Thyroid gland (tissue), 4 donors: ENCODE results near the gene POLR2A. TPM values are rescaled to one million over a fixed set of nuclear protein-coding genes. Genes with fewer than 3 reads are reported as not detected.
A peak's percentile ranks its signal among the peaks of the same experiment; 100 is the strongest.
"Not testable (repeated sequence)": the region's sequence is repeated elsewhere in the genome, so short reads cannot be mapped to it uniquely, and the experiment has no call there.

Experiments
- DNase-seq, 2 donors: peaks; one replicate each; pipeline ENCODE4 v3.0.0-alpha.2; 2019
- H3K27ac ChIP-seq, 3 donors: fragments of 200-600 bp; sonication (generic); 1 replicate in 2 of 3; 2 replicates in 1 of 3; pipeline ENCODE4 v1.5.1; 2016 to 2019; ENCODE audit warnings: mild to moderate bottlenecking in 1 of 3, moderate library complexity in 1 of 3
- H3K27me3 ChIP-seq: fragments of 200-600 bp; sonication (generic); one replicate; pipeline ENCODE4 v1.5.1; 2019
- H3K36me3 ChIP-seq, 2 donors: fragments of 200-600 bp; sonication (generic); one replicate each; pipeline ENCODE4 v1.5.1; 2016 to 2019
- H3K4me1 ChIP-seq, 2 donors: fragments of 200-600 bp; sonication (generic); one replicate each; pipeline ENCODE4 v1.5.1; 2017 to 2019
- H3K4me3 ChIP-seq, 3 donors: fragments of 200-600 bp; sonication (generic); replicated peaks in 1 of 3; 1 replicate in 2 of 3; 2 replicates in 1 of 3; pipeline ENCODE4 v1.5.1; 2016; ENCODE audit warnings: mild to moderate bottlenecking in 1 of 3
- H3K9me3 ChIP-seq: fragments of 200-600 bp; sonication (generic); one replicate; pipeline ENCODE4 v1.5.1; 2017
- CTCF ChIP-seq, 6 experiments: fragments of 200-600 bp in 3 of 6; fragments of 450-650 bp in 3 of 6; sonication (generic) in 3 of 6; IDR thresholded peaks; one replicate each; pipeline ENCODE4 v1.5.1; 2016 to 2019; ENCODE audit warnings: antibody characterized with exemption in 6 of 6, mild to moderate bottlenecking in 2 of 6, inconsistent platforms in 1 of 6, moderate library complexity in 1 of 6
- POLR2A ChIP-seq, 2 donors: fragments of 450-650 bp; IDR thresholded peaks; one replicate each; pipeline ENCODE4 v1.6.1; 2017; ENCODE audit warnings: antibody characterized with exemption in 2 of 2, mild to moderate bottlenecking in 2 of 2, moderate library complexity in 1 of 2
- WGBS, 2 donors: methylation state at CpG; one replicate each; pipeline ENCODE4 v1.1.5; 2017; 5-methylcytosine and 5-hydroxymethylcytosine counted together
- intact Hi-C: fragments of 100-400 bp; cut with DNase I; formaldehyde crosslinking; loops from one replicate; pipeline ENCODE4 v1.15.1; 2023
- total RNA-seq, 4 donors: library from RNA; depleted of rRNA; stranded (reverse); fragments of >200 nt; gene quantifications; one replicate each; pipeline ENCODE4 v1.2.3, GENCODE V29; 2016

POLR2A gene
- total RNA-seq, 4 donors from 2014 or later, result 47.6 to 125 (median 82.2) TPM

- Histone ChIP-seq H3K9me3 (no peaks in the 10 kb centered on the region), H3K27ac (peak within 1 kb of the TSS; percentile 100), H3K36me3 (no peaks in the 10 kb centered on the region), H3K4me3 (peak within 1 kb of the TSS; percentile 98 to 100 (median 99)), H3K27me3 (no peaks in the 10 kb centered on the region), H3K4me1 (peaks cover 45 to 70% of the 10 kb centered on the region in 2 donors)
- intact Hi-C loops, result loop anchor here (5.0 to 10.0 kb wide), 2 partner anchors 37 to 125 kb away; partner anchors contain the start of genes KCTD11 and TMEM95
- DNase-seq, result peak; percentile 57 to 62
- TF ChIP-seq CTCF (IDR thresholded peaks at IDR 0.05) (no peak), POLR2A (IDR thresholded peaks at IDR 0.05) (peak in 1 of 2 donors; percentile 72)
- WGBS, 2 donors, result 0 to 7% methylated on average over 5 to 26 of the region's 92 CpGs
Observed at GRCh38 chr17:7479213-7480088, 4.7 kb upstream of the POLR2A start, which contains the start of gene ZBTB4. Gene ZBTB4, minus strand, starts transcription at chr17:7479631. Its CDS starts 12,830 bp downstream, at chr17:7466801.

DNA sequence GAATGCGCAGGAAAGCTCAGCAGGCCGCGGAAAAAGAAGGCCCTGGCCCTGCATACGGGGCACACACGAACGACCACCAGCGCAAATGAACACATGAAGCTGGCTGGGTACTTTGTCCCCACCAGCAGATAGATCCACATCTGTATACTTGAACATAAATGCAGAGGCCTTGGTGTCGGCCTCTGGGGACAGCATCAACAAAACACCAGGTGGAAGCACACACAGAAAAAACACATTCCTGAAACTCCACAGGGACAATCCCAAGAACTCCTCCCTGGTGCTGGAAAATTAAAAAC lies 4.1 kb upstream of the POLR2A start:
- no peaks in the 10 kb centered on the region for H3K9me3 ChIP-seq
- WGBS, 2 donors, result 9 to 10% methylated on average over 4 to 8 of the region's 8 CpGs
- intact Hi-C loops, result loop anchor here (10.0 kb wide), 1 partner anchor 125 kb away; the partner anchor contains the start of genes KCTD11 and TMEM95

DNA sequence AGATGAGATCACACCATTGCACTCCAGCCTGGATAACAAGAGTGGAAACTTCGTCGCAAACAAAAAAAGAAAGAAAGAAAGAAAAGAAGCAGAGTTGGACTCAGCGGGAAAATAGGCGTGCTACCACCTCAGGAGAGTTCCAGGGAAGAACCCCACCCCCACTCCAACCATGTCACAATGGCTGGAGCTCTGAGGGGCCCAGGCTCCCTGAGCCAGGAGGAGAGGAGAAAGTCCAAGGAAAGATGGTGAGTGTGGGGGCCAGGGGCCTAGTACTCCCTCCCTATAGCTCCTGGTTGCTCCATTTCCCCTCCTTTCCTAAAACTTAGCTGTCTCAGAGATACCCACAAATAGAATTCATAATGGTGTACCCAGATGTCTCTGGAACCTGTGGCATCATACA lies 2.9 kb upstream of the POLR2A start, which contains the start of gene SLC35G6:
TSS of gene SLC35G6 (plus strand) at position 172 of the 400 bp plus-strand sequence. CDS start at position 243, 71 bp downstream.
- not testable (repeated sequence) for H3K4me3 ChIP-seq, DNase-seq, H3K27me3 ChIP-seq, H3K36me3 ChIP-seq, H3K9me3 ChIP-seq
- Histone ChIP-seq H3K27ac (peak within 1 kb of the TSS; percentile 100), H3K4me1 (peaks cover 43 to 62% of the 10 kb centered on the region in 2 donors)
- WGBS, 2 donors, result 87 to 91% methylated on average over 4 of the region's 4 CpGs
- intact Hi-C loops, result loop anchor here (10.0 kb wide), 1 partner anchor 126 kb away; the partner anchor contains the start of genes KCTD11 and TMEM95

More for the DNA sequence above, 4.1 kb upstream of the POLR2A start:
- no peak for DNase-seq
- Histone ChIP-seq H3K4me1 (peaks cover 42 to 64% of the 10 kb centered on the region in 2 donors), H3K36me3 (no peaks in the 10 kb centered on the region), H3K27ac (peak overlapping the region; percentile 100), H3K27me3 (no peaks in the 10 kb centered on the region), H3K4me3 (peak overlapping the region; percentile 37 to 100 (median 60))
- no peak for TF ChIP-seq POLR2A (IDR thresholded peaks at IDR 0.05)
- TF ChIP-seq CTCF (IDR thresholded peaks at IDR 0.05), result no peak

- H3K36me3 ChIP-seq, H3K4me3 ChIP-seq, H3K27me3 ChIP-seq, DNase-seq, H3K9me3 ChIP-seq: not testable (repeated sequence)
- Histone ChIP-seq H3K27ac (peak overlapping the region in 2 of 3 donors; percentile 98 to 99), H3K4me1 (peaks cover 43 to 62% of the 10 kb centered on the region in 2 donors)
- WGBS, 2 donors, result 93 to 97% methylated on average over 28 to 29 of the region's 31 CpGs
- intact Hi-C loops, result loop anchor here (10.0 kb wide), 1 partner anchor 127 kb away; the partner anchor contains the start of genes KCTD11 and TMEM95
Observed at GRCh38 chr17:7481842-7482741, 2.1 kb upstream of the POLR2A start.

DNA sequence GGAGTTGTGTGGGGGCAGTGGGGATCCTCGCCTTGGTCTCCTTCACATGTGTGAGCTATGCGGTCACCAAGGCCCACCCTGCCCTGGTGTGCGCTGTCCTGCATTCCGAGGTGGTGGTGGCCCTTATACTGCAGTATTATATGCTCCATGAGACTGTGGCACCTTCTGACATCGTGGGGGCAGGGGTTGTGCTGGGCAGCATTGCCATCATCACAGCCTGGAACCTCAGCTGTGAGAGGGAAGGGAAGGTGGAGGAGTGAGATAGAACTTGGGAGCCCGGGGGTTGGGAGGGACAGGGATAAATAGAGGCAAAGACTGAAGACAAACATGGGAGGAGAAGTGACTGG lies 1.5 kb upstream of the POLR2A start:
- not testable (repeated sequence) for DNase-seq, H3K27me3 ChIP-seq, H3K9me3 ChIP-seq, H3K36me3 ChIP-seq
- intact Hi-C loops, result loop anchor here (10.0 kb wide), 1 partner anchor 128 kb away; the partner anchor contains the start of genes KCTD11 and TMEM95
- Histone ChIP-seq H3K27ac (peak overlapping the region; percentile 91 to 99 (median 98)), H3K4me1 (peaks cover 43 to 64% of the 10 kb centered on the region in 2 donors), H3K4me3 (peak overlapping the region in 1 of 3 donors; percentile 67)
- WGBS, 2 donors, result 68 to 77% methylated on average over 5 of the region's 6 CpGs
